ENCODE results near the gene GFRA1.
"Not testable (repeated sequence)": the region's sequence is repeated elsewhere in the genome, so short reads cannot be mapped to it uniquely, and the experiment has no call there.

The GFRA1 gene

DNA sequence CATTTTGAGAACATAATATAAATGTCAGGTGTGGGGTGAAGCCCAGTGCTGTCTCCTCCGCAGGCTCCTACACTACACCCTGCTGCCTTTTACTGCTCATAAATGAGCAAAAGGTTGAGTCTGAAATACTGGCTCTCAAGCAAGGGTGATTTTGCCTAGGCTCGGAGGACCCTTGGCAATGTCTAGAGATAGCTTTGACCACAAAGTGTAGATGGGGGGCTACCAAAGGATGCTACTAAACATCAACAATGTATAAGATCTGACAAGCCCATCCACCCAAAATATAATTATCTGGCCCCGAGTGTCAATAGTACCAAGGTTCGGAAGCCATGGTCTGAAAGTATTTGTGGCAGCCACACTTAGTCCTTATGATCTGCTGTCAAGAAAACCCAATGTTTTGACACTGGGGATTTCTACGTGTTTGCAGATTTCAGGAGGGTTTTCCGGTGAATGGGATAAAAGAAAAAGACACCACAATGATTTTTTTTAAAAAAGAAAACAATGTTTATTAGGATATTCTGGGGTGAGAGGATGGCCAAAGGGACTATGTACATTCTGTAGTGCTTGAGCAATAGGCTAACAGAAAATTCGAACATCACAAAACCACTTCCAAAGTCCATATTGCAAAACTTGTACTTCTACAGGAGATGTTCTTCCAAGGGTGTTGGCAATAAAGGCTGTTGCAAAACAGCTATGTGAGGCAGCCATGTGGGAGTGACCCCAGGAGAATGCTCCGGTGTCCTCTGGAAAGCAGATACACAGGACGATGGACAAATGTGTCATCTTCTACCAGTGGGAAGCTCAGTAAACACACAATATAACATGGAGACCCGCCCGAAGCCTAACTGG is 216.3 kb downstream of the GFRA1 start:
- DNase-seq = no peak

DNA sequence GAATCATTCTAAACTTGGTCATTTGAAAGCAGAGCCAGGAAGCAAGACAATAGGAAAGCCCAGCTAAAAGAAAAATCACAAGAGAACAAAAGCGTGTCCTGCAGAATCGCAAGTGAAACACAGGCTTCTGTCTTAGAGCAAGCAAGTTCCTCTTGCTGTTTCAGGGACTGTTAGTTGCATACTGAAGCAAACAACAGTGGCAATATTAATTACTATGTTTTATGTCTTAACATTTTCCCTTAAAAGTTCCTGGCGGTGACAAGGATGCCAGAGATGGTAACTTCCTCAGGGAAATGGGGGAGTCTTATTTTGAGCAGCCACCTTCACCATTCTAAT is 217.1 kb downstream of the GFRA1 start:
- DNase-seq = no peak

DNA sequence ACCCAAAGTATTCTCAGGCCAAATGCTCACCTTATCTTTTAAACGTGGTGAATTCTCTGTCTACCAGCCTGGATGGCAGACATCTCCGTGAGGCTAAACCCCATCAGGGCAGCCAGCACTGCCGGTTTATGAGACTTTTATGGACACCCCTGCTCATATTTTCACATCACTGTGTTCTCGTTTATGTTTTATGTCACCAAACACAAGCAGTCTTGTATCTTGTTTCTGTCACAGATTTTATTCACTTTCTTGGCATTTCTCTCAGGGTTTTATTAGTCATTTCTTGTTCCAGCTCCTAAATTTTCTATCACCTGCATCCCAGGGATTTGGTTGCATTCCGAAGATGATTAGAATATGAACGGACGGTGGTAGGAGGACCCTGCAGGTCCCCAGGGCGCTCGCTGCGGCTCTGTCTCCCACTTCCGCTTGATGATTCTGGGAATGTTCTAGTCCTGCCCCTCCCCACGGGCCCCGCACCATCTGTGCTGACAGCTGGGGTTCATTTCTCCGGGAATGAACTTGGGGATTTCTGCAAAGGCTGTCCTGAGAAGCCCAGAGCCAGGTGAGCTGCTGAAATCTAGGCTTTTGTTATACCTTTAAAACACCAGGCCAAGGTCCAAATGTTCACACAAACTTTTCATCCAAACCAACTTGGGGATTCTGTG is 217.6 kb downstream of the GFRA1 start:
- no peak for DNase-seq

DNA sequence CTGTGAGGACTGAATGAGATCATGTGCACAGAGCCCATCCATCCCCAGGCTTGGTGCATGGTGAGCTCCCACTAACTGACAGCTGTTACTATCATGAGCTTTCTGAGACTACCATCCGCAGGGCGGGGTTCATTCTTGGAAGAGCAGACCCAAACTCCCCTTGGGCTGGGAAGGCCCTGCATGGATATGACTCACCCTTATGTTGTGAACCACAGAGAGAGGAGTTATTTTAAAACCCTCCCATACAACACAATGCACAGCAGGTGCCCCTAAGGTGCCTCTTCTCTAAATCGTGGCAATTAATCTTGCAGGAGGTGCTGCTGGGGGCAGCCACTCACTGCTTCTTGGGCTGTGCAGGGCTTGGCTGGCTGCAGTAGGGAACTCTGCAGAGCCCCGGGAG is 219.1 kb downstream of the GFRA1 start:
- DNase-seq = no peak

- DNase-seq = not testable (repeated sequence)
These were observed 219.8 kb downstream of the GFRA1 start for GRCh38 chr10:116053009-116053730.

GRCh38 chr10:116052522-116052921 is 220.5 kb downstream of the GFRA1 start:
- not testable (repeated sequence) for DNase-seq

GRCh38 chr10:116049974-116050304 is 223.1 kb downstream of the GFRA1 start:
- DNase-seq = no peak

GRCh38 chr10:116049158-116049973 is 223.6 kb downstream of the GFRA1 start:
- DNase-seq = no peak

DNA sequence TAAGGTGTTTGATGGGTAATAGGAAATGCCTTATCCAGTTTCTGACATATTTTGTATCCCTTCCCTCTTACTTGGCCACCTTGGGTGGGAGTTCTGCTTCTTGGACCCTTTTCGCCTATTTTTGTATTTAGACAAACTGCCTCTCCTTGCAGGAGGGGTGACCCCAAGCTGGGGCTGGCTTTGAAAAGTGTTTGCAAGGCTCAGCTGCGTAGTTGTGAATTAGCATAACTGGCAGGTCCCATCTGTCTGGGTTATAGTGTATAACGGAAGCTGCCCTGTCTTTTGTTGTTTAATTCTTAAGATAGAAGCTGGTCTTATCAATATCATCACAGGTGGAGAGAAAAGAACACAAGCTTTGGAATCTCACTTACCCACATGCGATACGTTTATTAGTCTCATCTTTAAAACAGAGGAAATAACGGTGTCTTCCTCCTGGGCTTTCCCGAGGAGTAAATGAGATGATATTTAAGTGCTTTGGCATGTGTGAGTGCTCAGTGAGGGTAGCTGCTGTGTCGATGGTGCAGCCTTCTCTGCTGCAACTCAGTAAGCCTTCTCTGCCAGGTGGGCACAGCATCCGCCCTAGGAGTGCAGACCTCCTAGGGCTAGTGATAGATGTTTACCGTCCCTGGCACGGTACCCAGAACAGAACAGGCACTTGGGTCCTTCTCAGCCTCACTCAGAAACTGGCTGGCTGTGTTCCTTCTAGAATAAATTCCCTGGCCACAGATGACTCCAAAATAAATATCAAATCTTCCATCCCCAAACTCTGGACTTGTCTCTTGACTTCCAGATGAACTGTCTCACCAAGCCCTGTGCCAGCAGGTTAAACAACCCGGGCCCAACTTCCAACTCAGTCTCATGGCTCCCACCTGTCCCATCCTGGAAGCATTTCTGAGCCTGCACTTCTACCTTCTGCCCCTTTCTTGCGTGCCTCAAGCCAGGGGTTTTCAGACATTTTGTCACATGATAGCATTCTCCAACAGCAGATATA is 227.3 kb downstream of the GFRA1 start:
- no peak for DNase-seq

GRCh38 chr10:116044801-116045248 is 228.2 kb downstream of the GFRA1 start:
- no peak for DNase-seq

DNA sequence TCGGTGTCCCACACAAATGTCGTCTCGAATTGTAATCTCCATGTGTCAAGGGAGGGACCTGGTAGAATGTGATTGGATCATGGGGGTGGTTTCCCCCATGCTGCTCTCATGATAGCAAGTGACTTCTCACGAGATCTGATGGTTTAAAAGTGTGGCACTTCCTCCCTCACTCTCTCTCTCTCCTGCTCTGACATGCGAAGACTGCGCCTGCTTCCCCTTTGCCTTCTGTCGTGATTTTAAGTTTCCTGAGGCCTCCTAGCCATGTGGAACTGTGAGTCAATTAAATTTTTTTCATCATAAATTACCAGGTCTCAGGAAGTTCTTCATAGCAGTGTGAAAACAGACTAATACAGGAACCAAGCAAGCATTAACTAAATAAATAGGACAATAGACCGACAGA is 229.1 kb downstream of the GFRA1 start:
- DNase-seq = no peak

DNA sequence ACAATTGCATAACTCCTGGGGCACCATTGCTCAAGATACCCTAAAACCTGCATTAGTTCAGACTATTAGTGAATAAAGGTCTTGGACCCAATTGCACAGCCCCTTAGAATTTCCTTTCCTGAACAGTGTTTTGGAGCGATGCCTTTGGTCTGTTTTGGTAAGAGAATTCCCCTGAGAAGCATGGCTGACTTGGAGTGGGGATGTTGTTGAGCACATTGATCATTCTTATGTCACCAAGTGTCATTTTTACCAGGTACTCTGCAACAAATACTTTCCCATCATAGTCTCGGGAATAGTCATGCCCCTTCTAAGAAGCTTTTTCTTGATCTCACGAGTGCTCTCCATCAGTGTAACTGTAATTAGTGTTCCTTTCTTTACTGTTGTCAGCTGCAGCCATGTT is 229.7 kb downstream of the GFRA1 start:
- DNase-seq = no peak

DNA sequence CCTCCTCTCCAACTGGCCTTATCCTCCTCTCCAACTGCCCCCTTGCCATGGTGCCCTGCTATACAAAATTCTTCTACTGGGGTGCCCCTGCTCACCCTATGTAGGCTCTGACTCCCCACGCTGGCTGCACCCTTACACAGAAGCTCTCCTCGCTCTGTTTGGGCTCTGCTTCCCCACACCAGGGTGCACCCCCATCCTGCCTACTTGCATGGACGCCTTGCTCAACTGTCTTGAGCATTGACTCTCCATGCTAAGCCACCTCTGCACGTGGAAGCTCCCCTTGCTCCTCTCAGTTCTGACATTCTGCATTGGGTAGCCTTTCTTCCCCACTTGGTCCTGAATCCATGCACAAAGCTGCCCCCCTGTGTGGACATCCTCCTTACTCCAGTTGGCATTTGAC is 231.1 kb downstream of the GFRA1 start:
- no peak for DNase-seq

GRCh38 chr10:116039612-116040011 is 233.4 kb downstream of the GFRA1 start:
- DNase-seq = no peak

DNA sequence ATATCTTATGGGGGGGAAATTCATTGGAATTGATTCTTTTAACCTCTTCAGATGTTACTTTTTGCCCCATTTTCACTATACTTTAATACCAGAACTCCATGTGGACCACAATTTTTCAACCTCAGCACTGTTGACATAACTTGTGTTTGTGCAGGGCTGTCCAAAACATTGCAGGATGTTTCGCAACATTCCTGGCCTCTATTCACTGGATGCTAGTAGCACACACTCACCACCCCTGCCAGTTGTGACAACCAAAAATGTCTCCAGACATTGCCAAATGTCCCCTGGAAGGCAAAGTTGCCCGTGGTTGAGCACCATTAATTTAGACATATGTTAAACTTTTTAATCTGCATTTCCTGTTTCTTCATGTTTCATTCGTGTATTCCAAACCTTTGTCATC is 234.7 kb downstream of the GFRA1 start:
- no peak for DNase-seq

DNA sequence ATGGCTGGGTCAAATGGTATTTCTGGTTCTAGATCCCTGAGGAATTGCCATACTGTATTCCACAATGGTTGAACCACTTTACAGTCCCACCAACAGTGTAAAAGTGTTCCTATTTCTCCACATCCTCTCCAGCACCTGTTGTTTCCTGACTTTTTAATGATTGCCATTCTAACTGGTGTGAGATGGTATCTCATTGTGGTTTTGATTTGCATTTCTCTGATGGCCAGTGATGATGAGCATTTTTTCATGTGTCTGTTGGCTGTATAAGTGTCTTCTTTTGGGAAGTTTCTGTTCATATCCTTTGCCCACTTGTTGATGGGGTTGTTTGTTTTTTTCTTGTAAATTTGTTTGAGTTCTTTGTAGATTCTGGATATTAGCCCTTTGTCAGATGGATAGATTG is 237.6 kb downstream of the GFRA1 start:
- not testable (repeated sequence) for DNase-seq

DNA sequence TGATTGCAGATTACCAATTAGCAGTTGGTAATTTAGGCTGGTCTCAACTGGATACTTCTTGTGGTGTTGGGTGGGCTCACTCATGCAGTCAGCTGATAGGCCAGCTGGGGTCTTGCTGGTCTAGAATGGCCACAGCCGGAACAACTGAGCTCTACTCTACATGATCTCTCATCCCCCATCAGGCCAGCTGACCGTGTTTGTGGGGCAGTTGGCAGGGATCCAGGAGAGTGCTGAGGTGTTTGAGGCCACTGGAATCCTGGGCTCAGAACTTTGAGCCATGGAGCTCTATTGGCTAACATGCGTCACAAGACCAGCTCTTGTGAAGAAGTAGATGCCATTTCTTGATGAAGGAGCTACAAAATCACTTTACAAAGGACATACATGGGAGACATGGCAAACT is 242.4 kb downstream of the GFRA1 start:
- no peak for DNase-seq

DNA sequence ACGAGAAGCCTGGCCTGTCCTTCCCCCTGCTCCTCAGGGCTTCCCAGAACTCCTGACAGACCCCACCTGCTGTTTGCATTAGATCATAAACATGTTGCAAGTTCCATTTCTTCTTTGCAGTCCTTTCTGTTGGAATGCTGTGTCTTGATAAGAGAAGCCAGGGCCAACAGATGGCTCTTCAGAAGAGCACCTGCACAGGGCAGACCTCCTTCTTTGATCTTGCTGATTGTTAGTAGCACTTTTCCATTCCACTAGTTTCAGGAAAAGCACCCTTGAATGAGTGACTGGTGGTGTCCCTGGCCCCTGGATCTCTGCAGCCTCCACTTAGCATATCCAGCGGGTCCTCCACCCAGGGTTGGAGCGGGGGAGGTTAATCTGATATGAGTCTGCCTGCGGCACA is 243.2 kb downstream of the GFRA1 start:
- no peak for DNase-seq

- no peak for DNase-seq
These were observed 245.7 kb downstream of the GFRA1 start for GRCh38 chr10:116027355-116027754.

GRCh38 chr10:116026725-116027124 is 246.3 kb downstream of the GFRA1 start:
- DNase-seq = no peak

- DNase-seq = no peak
These were observed 246.7 kb downstream of the GFRA1 start for GRCh38 chr10:116026315-116026714.

Measured in inflammatory macrophage (primary cell).